Pancreas (tissue), 10 donors: ENCODE measurements around the gene PLEKHA8. TPM values are rescaled to one million over a fixed set of nuclear protein-coding genes. Genes with fewer than 3 reads are reported as not detected.

Experiments
- ATAC-seq, 4 donors: fragments of 200-7000 bp; cut with Tn5 transposase; one replicate each; pipeline versions ENCODE4 v1.8.0 to v1.9.1; 2020; ENCODE audit warnings: mild to moderate bottlenecking in 4 of 4, moderate library complexity in 4 of 4
- DNase-seq, 6 donors: peaks; one replicate each; pipeline ENCODE4 v3.0.0-alpha.2; 2020
- FAIRE-seq: peaks from 2 replicates; lab custom pipeline; 2012; peaks lifted over from hg19 to GRCh38; lab: Jason Lieb, UNC
- H3K27ac ChIP-seq, 4 donors: fragments of 200-600 bp; sonication (generic); 1 replicate in 3 of 4; 2 replicates in 1 of 4; pipeline versions ENCODE4 v1.5.0 to v1.8.0; 2020
- H3K27me3 ChIP-seq, 4 donors: fragments of 200-600 bp; one replicate each; pipeline ENCODE4 v1.8.0; 2021
- H3K36me3 ChIP-seq, 3 donors: fragments of 200-600 bp; sonication (generic) in 1 of 3; one replicate each; pipeline versions ENCODE4 v1.5.0 to v1.8.0; 2020 to 2021
- H3K4me1 ChIP-seq, 3 donors: fragments of 200-600 bp; one replicate each; pipeline ENCODE4 v1.8.0; 2021
- H3K4me3 ChIP-seq, 4 donors: fragments of 200-600 bp; sonication (generic) in 2 of 4; one replicate each; pipeline versions ENCODE4 v1.5.0 to v1.8.0; 2020 to 2021
- H3K9me3 ChIP-seq, 4 donors: fragments of 200-600 bp; one replicate each; pipeline ENCODE4 v1.8.0; 2021
- CTCF ChIP-seq, 4 donors: fragments of 200-600 bp; sonication (generic) in 3 of 4; IDR thresholded peaks; one replicate each; pipeline versions ENCODE4 v1.5.0 to v1.8.0; 2021; ENCODE audit warnings: antibody characterized with exemption in 4 of 4
- WGBS, 2 donors: extraction: QIAGEN DNeasy Blood & Tissue Kit; methylation state at CpG; one replicate each; pipeline ENCODE4 v1.1.7; 2013; 5-methylcytosine and 5-hydroxymethylcytosine counted together
- intact Hi-C, 3 donors: fragments of 100-400 bp; cut with DNase I; formaldehyde crosslinking; loops; one replicate each; pipeline versions ENCODE4 v1.11.1 to v1.14.2; 2022
- polyA plus RNA-seq, 2 donors: library from polyadenylated mRNA; stranded (reverse); fragments of 200-250 nt; gene quantifications; one replicate each; pipeline ENCODE4 v1.2.3, GENCODE V29; 2013
- total RNA-seq, 6 donors: library from RNA; stranded (reverse); fragmentation: NEBNext Ultra II Directional in 4 of 6; extraction: Animal tissue kit (Norgen Biotek cat#: 25700) in 4 of 6; gene quantifications; one replicate each; pipeline versions ENCODE4 v1.2.1 to v1.2.4, GENCODE V29; 2021 to 2023
- donor health status: healthy with polysubstance abuse.
- donor health status: DM: no; HTN: no; CAD: no; lungs with moderate emphysema.
- donor health status: DM: no; HTN: no; CAD: no.
- donor health status: control.
- donor health status: control.
- donor health status: Bipolar disorder and iron deficiency.
- donor health status: DM: yes; HTN: yes; CAD: no.
- donor health status: DM: no; HTN: no; CAD: no.
- donor health status: DM: no; HTN: no; CAD: no.
- donor health status: DM: yes; HTN: yes; CAD: no.

The PLEKHA8 gene
- total and polyA plus RNA-seq, 8 donors, result 1.7 to 9.7 (median 4.3) TPM

DNA sequence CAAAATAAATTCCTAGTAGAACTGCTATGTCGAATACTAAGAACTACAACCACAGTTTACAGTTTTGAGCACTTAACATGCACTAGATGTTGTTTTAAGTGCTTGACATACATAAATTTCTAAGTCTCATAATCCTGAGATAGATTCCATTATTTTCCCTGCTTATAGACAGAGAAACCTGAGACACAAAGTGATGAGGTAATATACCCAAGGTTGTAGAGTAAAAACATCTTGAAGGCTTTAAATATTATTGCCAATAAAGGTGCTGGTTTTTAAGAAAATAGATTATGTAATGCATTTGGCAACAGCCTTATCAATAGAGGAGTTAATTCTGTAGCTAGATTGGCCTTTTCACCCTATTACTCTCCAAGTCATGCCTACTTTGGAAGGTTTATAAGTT lies 48.2 kb downstream of the PLEKHA8 start:
- peaks cover 0 to 5% (median 0%) of the 10 kb centered on the region in 3 donors for H3K4me1 ChIP-seq
- no peak for DNase-seq
- FAIRE-seq, result no peak
- H3K36me3 ChIP-seq, result peaks cover 0 to 15% (median 0%) of the 10 kb centered on the region in 3 donors
- intact Hi-C loops, result no loop called here
- no peaks in the 10 kb centered on the region for H3K27me3 ChIP-seq
- ATAC-seq, result peak in 2 of 4 donors; percentile 31 to 52
- no peak overlapping the region for H3K4me3 ChIP-seq
- WGBS, 2 donors, result 85 to 97% methylated on average over 1 of the region's 1 CpG
- no peak for TF ChIP-seq CTCF (IDR thresholded peaks at IDR 0.05)
- no peaks in the 10 kb centered on the region for H3K9me3 ChIP-seq
- no peak overlapping the region for H3K27ac ChIP-seq

- TF ChIP-seq CTCF (IDR thresholded peaks at IDR 0.05), result no peak
- Histone ChIP-seq H3K4me3 (no peak overlapping the region), H3K27me3 (no peaks in the 10 kb centered on the region), H3K27ac (no peak overlapping the region), H3K36me3 (peaks cover 0 to 15% (median 0%) of the 10 kb centered on the region in 3 donors), H3K4me1 (peaks cover 0 to 5% (median 0%) of the 10 kb centered on the region in 3 donors), H3K9me3 (no peaks in the 10 kb centered on the region)
- ATAC-seq (no peak), FAIRE-seq (no peak), DNase-seq (no peak)
- WGBS, 2 donors, result 98 to 100% methylated on average over 3 of the region's 3 CpGs
- intact Hi-C loops, result no loop called here
These were observed 50.1 kb downstream of the PLEKHA8 start for GRCh38 chr7:30078280-30078679.

GRCh38 chr7:30079880-30080279 lies 51.7 kb downstream of the PLEKHA8 start:
- intact Hi-C loops, result no loop called here
- Histone ChIP-seq H3K4me1 (peaks cover 0 to 5% (median 0%) of the 10 kb centered on the region in 3 donors), H3K27me3 (no peaks in the 10 kb centered on the region), H3K4me3 (no peak overlapping the region), H3K9me3 (no peaks in the 10 kb centered on the region), H3K36me3 (peaks cover 0 to 15% (median 0%) of the 10 kb centered on the region in 3 donors), H3K27ac (no peak overlapping the region)
- DNase-seq (no peak), ATAC-seq (no peak), FAIRE-seq (no peak)
- no peak for TF ChIP-seq CTCF (IDR thresholded peaks at IDR 0.05)
- 90 to 92% methylated on average over 2 of the region's 2 CpGs for WGBS, 2 donors

DNA sequence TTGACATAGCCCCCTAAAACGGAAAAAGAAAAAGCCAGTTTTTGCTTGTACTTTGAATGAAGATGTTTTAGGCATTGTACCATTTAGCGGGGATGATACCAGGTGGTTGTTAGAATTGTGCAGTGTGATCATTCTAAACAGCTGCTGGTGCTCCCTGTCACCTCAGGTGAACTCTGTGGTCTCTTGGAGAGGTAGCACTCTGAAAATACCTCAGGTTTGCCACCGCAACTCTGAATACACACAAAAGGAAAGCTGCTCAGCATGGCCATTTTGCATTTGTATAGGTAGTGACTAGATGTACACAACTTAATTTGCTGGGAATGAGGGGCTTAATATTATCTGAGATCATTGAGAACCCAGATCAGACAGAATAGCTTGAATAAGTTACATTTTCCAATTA lies 52.6 kb downstream of the PLEKHA8 start:
- Histone ChIP-seq H3K4me3 (no peak overlapping the region), H3K27ac (no peak overlapping the region), H3K36me3 (peaks cover 0 to 15% (median 0%) of the 10 kb centered on the region in 3 donors), H3K4me1 (peaks cover 0 to 5% (median 0%) of the 10 kb centered on the region in 3 donors), H3K27me3 (no peaks in the 10 kb centered on the region), H3K9me3 (no peaks in the 10 kb centered on the region)
- 87 to 93% methylated on average over 3 of the region's 3 CpGs for WGBS, 2 donors
- FAIRE-seq (no peak), DNase-seq (no peak), ATAC-seq (no peak)
- no peak for TF ChIP-seq CTCF (IDR thresholded peaks at IDR 0.05)
- intact Hi-C loops, result no loop called here

DNA sequence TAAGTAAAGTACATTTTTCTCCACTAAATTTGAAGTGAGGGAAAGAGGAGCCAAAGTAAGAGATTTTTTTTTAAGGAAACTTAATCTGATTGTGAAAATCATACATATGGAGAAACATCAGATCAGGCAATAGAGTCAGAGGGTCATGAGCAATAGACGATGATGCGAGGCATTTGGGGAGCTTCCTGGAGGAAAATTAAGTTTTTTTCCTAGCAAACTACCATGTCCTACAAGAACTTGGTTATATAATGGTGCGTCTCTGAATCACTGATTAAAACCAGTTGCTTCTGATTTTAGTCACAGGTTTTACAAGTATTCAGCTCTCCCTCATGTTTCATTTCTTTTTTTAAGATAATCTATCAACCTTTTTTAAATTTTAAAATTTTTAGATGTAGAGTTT lies 54.5 kb downstream of the PLEKHA8 start:
- intact Hi-C loops, result no loop called here

More for the DNA sequence above, 54.5 kb downstream of the PLEKHA8 start:
- 88 to 98% methylated on average over 3 of the region's 3 CpGs for WGBS, 2 donors
- no peak for ATAC-seq
- TF ChIP-seq CTCF (IDR thresholded peaks at IDR 0.05), result no peak
- Histone ChIP-seq H3K4me1 (no peaks in the 10 kb centered on the region), H3K4me3 (no peak overlapping the region), H3K27ac (no peak overlapping the region), H3K36me3 (peaks cover 0 to 15% (median 0%) of the 10 kb centered on the region in 3 donors), H3K27me3 (no peaks in the 10 kb centered on the region), H3K9me3 (no peaks in the 10 kb centered on the region)
- no peak for DNase-seq
- FAIRE-seq, result no peak
